Measurements from ENCODE around the gene RPH3AL.

DNA sequence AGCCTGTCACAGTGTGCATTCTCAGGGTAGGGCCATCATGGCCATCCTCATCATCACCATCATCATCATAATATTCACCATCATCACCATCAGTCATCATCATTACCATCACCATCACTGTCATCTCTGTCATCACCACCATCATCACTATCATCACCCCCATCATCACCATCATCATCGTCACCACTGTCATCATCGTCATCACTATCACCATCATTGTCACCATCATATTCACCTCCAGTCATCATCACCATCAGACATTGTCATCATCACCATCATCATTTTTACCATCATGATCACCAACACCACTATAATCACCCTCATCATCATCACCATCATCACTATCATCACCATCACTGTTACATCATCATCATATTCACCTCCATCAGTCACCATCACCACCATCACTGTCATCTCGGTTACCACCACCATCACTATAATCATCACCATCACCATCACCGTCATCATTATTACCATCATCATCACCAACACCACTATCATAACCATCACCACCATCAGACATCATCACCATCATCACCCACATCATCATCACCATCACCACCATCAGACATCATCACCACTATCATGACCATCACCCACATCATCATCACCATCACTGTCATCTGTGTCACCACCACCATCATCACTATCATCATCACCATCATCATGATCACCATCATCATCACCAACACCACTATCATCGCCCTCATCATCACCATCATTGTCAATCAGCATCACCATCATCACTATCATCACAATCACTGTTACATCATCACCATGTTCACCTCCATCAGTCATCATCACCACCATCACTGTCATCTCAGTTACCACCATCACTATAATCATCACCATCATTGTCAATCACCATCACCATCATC lies 8.5 kb downstream of the RPH3AL start:
- TF ChIP-seq CTCF (conservative IDR thresholded peaks at IDR 0.05; ENCODE audit: low read depth, low read length) (no peak), EZH2phosphoT487 (IDR thresholded peaks at IDR 0.05; ENCODE audit: borderline replicate concordance, low read length) (no peak)

All from PC-3 (cell line).